Mesothelial cell of epicardium (in vitro differentiated cells): ENCODE measurements around the gene CNTF. TPM values are rescaled to one million over a fixed set of nuclear protein-coding genes. Genes with fewer than 3 reads are reported as not detected.

Experiments used
- DNase-seq, 2 experiments: peaks; one replicate each; pipeline ENCODE4 v3.0.0; 2021; ENCODE audit warnings: low spot score in 2 of 2; ENCODE audit not compliant: unreplicated experiment in 2 of 2
- H3K27ac Mint-ChIP-seq: 2 replicates; pipeline ENCODE4 v1.8.0; 2021; ENCODE audit warnings: mixed read lengths
- H3K27me3 Mint-ChIP-seq: 2 replicates; pipeline ENCODE4 v1.8.0; 2021; ENCODE audit warnings: low read depth, mixed read lengths
- H3K36me3 Mint-ChIP-seq: 2 replicates; pipeline ENCODE4 v1.8.0; 2021; ENCODE audit warnings: mixed read lengths
- H3K4me1 Mint-ChIP-seq: 2 replicates; pipeline ENCODE4 v1.8.0; 2021; ENCODE audit warnings: mixed read lengths
- H3K4me3 Mint-ChIP-seq: 2 replicates; pipeline ENCODE4 v1.8.0; 2021; ENCODE audit warnings: mild to moderate bottlenecking, moderate library complexity, mixed read lengths
- H3K9me3 Mint-ChIP-seq: 2 replicates; pipeline ENCODE4 v1.8.0; 2021; ENCODE audit warnings: mixed read lengths
- CTCF ChIP-seq: fragments of 200-600 bp; sonication (generic); IDR thresholded peaks from one replicate; pipeline ENCODE4 v1.5.0; 2021; ENCODE audit warnings: antibody characterized with exemption; ENCODE audit not compliant: unreplicated experiment
- total RNA-seq: library from RNA; stranded (reverse); gene quantifications from 3 replicates; pipeline ENCODE4 v1.2.1, GENCODE V29; 2021

CNTF gene
- total RNA-seq, 1 donor from 2014 or later, result 2.7 TPM

GRCh38 chr11:58577555-58578135 lies 44.8 kb upstream of the CNTF start:
- no peaks in the 10 kb centered on the region for H3K27me3 Mint-ChIP-seq

GRCh38 chr11:58578136-58578634 lies 44.3 kb upstream of the CNTF start:
- Mint-ChIP-seq H3K4me3 (peak overlapping the region; percentile 97), H3K9me3 (no peaks in the 10 kb centered on the region), H3K27ac (peak overlapping the region; percentile 100), H3K27me3 (no peaks in the 10 kb centered on the region), H3K4me1 (peaks cover 40% of the 10 kb centered on the region), H3K36me3 (no peaks in the 10 kb centered on the region)
- no peak for TF ChIP-seq CTCF
- peak; percentile 88 to 96 for DNase-seq

More at GRCh38 chr11:58577555-58578135, 44.8 kb upstream of the CNTF start:
- Mint-ChIP-seq H3K4me1 (peaks cover 38% of the 10 kb centered on the region), H3K27ac (peak overlapping the region; percentile 100), H3K9me3 (no peaks in the 10 kb centered on the region), H3K4me3 (peak overlapping the region; percentile 97), H3K36me3 (no peaks in the 10 kb centered on the region)
- peak in 1 of 2 experiments; percentile 64 for DNase-seq
- no peak for TF ChIP-seq CTCF

GRCh38 chr11:58578635-58579191 lies 43.8 kb upstream of the CNTF start, which contains the start of gene ZFP91:
Gene ZFP91 (plus strand): TSS chr11:58579063. CDS start chr11:58579282, 219 bp downstream.
- H3K36me3 Mint-ChIP-seq, result no peaks in the 10 kb centered on the region
- H3K27me3 Mint-ChIP-seq, result no peaks in the 10 kb centered on the region
- TF ChIP-seq CTCF, result no peak
- H3K4me3 Mint-ChIP-seq, result peak within 1 kb of the TSS; percentile 97
- H3K9me3 Mint-ChIP-seq, result no peaks in the 10 kb centered on the region
- DNase-seq, result peak; percentile 92
- peak within 1 kb of the TSS; percentile 100 for H3K27ac Mint-ChIP-seq
- H3K4me1 Mint-ChIP-seq, result peaks cover 37% of the 10 kb centered on the region

GRCh38 chr11:58579192-58580129 lies 43.0 kb upstream of the CNTF start:
- Mint-ChIP-seq H3K9me3 (no peaks in the 10 kb centered on the region), H3K4me3 (peak overlapping the region; percentile 97), H3K36me3 (no peaks in the 10 kb centered on the region), H3K27me3 (no peaks in the 10 kb centered on the region), H3K4me1 (peaks cover 39% of the 10 kb centered on the region), H3K27ac (peak overlapping the region; percentile 100)
- peak; percentile 78 to 93 for DNase-seq
- TF ChIP-seq CTCF, result peak; percentile 70

GRCh38 chr11:58580311-58580710 lies 42.2 kb upstream of the CNTF start:
- Mint-ChIP-seq H3K4me1 (peaks cover 39% of the 10 kb centered on the region), H3K36me3 (no peaks in the 10 kb centered on the region), H3K9me3 (no peaks in the 10 kb centered on the region), H3K27me3 (no peaks in the 10 kb centered on the region), H3K27ac (peak overlapping the region; percentile 99), H3K4me3 (peak overlapping the region; percentile 97)
- no peak for TF ChIP-seq CTCF
- no peak for DNase-seq
